DOHH2 (cell line): ENCODE measurements around the gene CLDN11.

Source experiments
- H3F3A ChIP-seq: fragments of 200-600 bp; sonication (generic), shearing (Covaris generic); 2 replicates; pipeline ENCODE4 v1.6.0; 2016; ENCODE audit warnings: antibody characterized with exemption, mild to moderate bottlenecking; ENCODE audit not compliant: control insufficient read depth, insufficient read depth
- H3K27ac ChIP-seq: fragments of 200-600 bp; sonication (generic); 2 replicates; pipeline ENCODE4 v1.5.1; 2014; ENCODE audit warnings: low read depth, mild to moderate bottlenecking, low read length, moderate library complexity
- H3K27me3 ChIP-seq: fragments of 200-600 bp; sonication (generic); 2 replicates; pipeline ENCODE4 v1.6.1; 2014; ENCODE audit warnings: mild to moderate bottlenecking, low read length, mixed read lengths; ENCODE audit not compliant: control insufficient read depth
- H3K36me3 ChIP-seq: fragments of 200-600 bp; sonication (generic); 2 replicates; pipeline ENCODE4 v1.6.1; 2014; ENCODE audit warnings: mild to moderate bottlenecking, low read length, moderate library complexity, mixed read lengths; ENCODE audit not compliant: control insufficient read depth
- H3K4me1 ChIP-seq: fragments of 200-600 bp; sonication (generic); 2 replicates; pipeline ENCODE4 v1.6.1; 2014; ENCODE audit warnings: mild to moderate bottlenecking, low read length, mixed read lengths; ENCODE audit not compliant: control insufficient read depth
- H3K4me2 ChIP-seq: fragments of 200-600 bp; sonication (generic); 2 replicates; pipeline ENCODE4 v1.6.0; 2014; ENCODE audit warnings: mild to moderate bottlenecking, low read length, moderate library complexity
- H3K4me3 ChIP-seq: fragments of 200-600 bp; sonication (generic); 2 replicates; pipeline ENCODE4 v1.5.1; 2014; ENCODE audit warnings: mild to moderate bottlenecking, low read length, mixed read lengths
- H3K79me2 ChIP-seq: fragments of 200-600 bp; sonication (generic); 2 replicates; pipeline ENCODE4 v1.6.1; 2014; ENCODE audit warnings: mild to moderate bottlenecking, low read length, mixed read lengths; ENCODE audit not compliant: control insufficient read depth
- H3K9me2 ChIP-seq: fragments of 200-600 bp; sonication (generic); replicated peaks from 2 replicates; pipeline ENCODE4 v1.6.1; 2014; ENCODE audit warnings: mild to moderate bottlenecking, low read length, mixed read lengths; ENCODE audit not compliant: control insufficient read depth
- H3K9me3 ChIP-seq: fragments of 200-600 bp; sonication (generic); 2 replicates; pipeline ENCODE4 v1.6.1; 2014; ENCODE audit warnings: antibody characterized with exemption, low read length, mixed read lengths; ENCODE audit not compliant: control insufficient read depth, insufficient read depth
- H4K20me1 ChIP-seq: fragments of 200-600 bp; sonication (generic); 2 replicates; pipeline ENCODE4 v1.6.0; 2014; ENCODE audit warnings: low read depth, mild to moderate bottlenecking, antibody characterized with exemption, low read length, moderate library complexity; ENCODE audit not compliant: control insufficient read depth, insufficient read depth
- CTCF ChIP-seq: fragments of 200-600 bp; sonication (generic); IDR thresholded peaks from one replicate; pipeline ENCODE4 v1.5.1; 2014; ENCODE audit warnings: antibody characterized with exemption, mild to moderate bottlenecking, low read depth, low read length; ENCODE audit not compliant: poor library complexity, severe bottlenecking
- EZH2phosphoT487 ChIP-seq: fragments of 200-600 bp; sonication (generic); IDR thresholded peaks from 2 replicates; pipeline ENCODE4 v1.6.1; 2017; ENCODE audit warnings: borderline replicate concordance, mild to moderate bottlenecking, antibody characterized with exemption, low read length, moderate library complexity, mixed read lengths

The CLDN11 gene

GRCh38 chr3:170448584-170448983 is 29.9 kb downstream of the CLDN11 start:
- Histone ChIP-seq H3K27ac (no peak overlapping the region), H3K36me3 (no peaks in the 10 kb centered on the region), H4K20me1 (no peaks in the 10 kb centered on the region), H3F3A (no peaks in the 10 kb centered on the region), H3K9me3 (no peaks in the 10 kb centered on the region), H3K4me1 (no peaks in the 10 kb centered on the region), H3K79me2 (no peaks in the 10 kb centered on the region), H3K9me2 (no peaks in the 10 kb centered on the region), H3K4me2 (no peak overlapping the region), H3K27me3 (peaks cover 6% of the 10 kb centered on the region; the same call in 1 of the 2 replicates), H3K4me3 (no peak overlapping the region)
- TF ChIP-seq CTCF (no peak), EZH2phosphoT487 (no peak)

GRCh38 chr3:170450039-170450438 is 31.4 kb downstream of the CLDN11 start:
- Histone ChIP-seq H3K9me2 (no peaks in the 10 kb centered on the region), H3K4me1 (no peaks in the 10 kb centered on the region), H3K4me2 (no peak overlapping the region), H3K4me3 (no peak overlapping the region), H4K20me1 (no peaks in the 10 kb centered on the region), H3K79me2 (no peaks in the 10 kb centered on the region), H3K36me3 (no peaks in the 10 kb centered on the region), H3K27me3 (peaks cover 6% of the 10 kb centered on the region; the same call in 1 of the 2 replicates), H3K9me3 (no peaks in the 10 kb centered on the region), H3K27ac (no peak overlapping the region), H3F3A (no peaks in the 10 kb centered on the region)
- TF ChIP-seq EZH2phosphoT487 (no peak), CTCF (no peak)

- H3K36me3 ChIP-seq = no peaks in the 10 kb centered on the region
- no peaks in the 10 kb centered on the region for H3F3A ChIP-seq
- no peaks in the 10 kb centered on the region for H3K9me2 ChIP-seq
- no peaks in the 10 kb centered on the region for H3K9me3 ChIP-seq
- no peaks in the 10 kb centered on the region; the same call in 1 of the 2 replicates for H3K27me3 ChIP-seq
- no peak overlapping the region for H3K4me2 ChIP-seq
- TF ChIP-seq CTCF (no peak), EZH2phosphoT487 (no peak)
- H3K79me2 ChIP-seq = no peaks in the 10 kb centered on the region
- no peak overlapping the region for H3K4me3 ChIP-seq
- H3K27ac ChIP-seq = no peak overlapping the region
- no peaks in the 10 kb centered on the region for H4K20me1 ChIP-seq
- H3K4me1 ChIP-seq = no peaks in the 10 kb centered on the region
Measured at GRCh38 chr3:170454509-170454908, 35.8 kb downstream of the CLDN11 start.

- Histone ChIP-seq H3K9me2 (no peaks in the 10 kb centered on the region), H3K4me3 (no peak overlapping the region), H3K79me2 (no peaks in the 10 kb centered on the region), H3K9me3 (no peaks in the 10 kb centered on the region), H3F3A (no peaks in the 10 kb centered on the region), H3K27me3 (no peaks in the 10 kb centered on the region; the same call in 1 of the 2 replicates), H3K27ac (no peak overlapping the region), H3K36me3 (no peaks in the 10 kb centered on the region), H3K4me1 (no peaks in the 10 kb centered on the region), H4K20me1 (no peaks in the 10 kb centered on the region), H3K4me2 (no peak overlapping the region)
- TF ChIP-seq CTCF (no peak), EZH2phosphoT487 (no peak)
Measured at GRCh38 chr3:170458285-170458684, 39.6 kb downstream of the CLDN11 start.
